WTC11 (cell line): ENCODE results near the gene SKAP2.

Experiments used
- CREM ChIP-seq: sonication (generic); formaldehyde crosslinking; IDR thresholded peaks from 2 replicates; pipeline ENCODE4 v1.8.1; 2022; ENCODE audit warnings: mild to moderate bottlenecking, missing genetic modification reagents, moderate library complexity
- MXD4 ChIP-seq: fragments of 250-450 bp; sonication (Bioruptor Pico); IDR thresholded peaks from 2 replicates; pipeline ENCODE4 v1.8.0; 2021; ENCODE audit warnings: mild to moderate bottlenecking, moderate library complexity, borderline replicate concordance
- USF2 ChIP-seq: sonication (generic); formaldehyde crosslinking; IDR thresholded peaks from 2 replicates; pipeline ENCODE4 v1.8.1; 2023; ENCODE audit warnings: mild to moderate bottlenecking, missing genetic modification reagents, moderate library complexity

- TF ChIP-seq CREM (CRISPR knock-in tag) = no peak
- TF ChIP-seq USF2 = no peak
- TF ChIP-seq MXD4 (CRISPR knock-in tag) = no peak
These were observed 164.0 kb downstream of the SKAP2 start for GRCh38 chr7:26700386-26700785.
